Lung (tissue), 12 donors: ENCODE results near the gene IRF5. TPM values are rescaled to one million over a fixed set of nuclear protein-coding genes. Genes with fewer than 3 reads are reported as not detected.

Experiments used
- ATAC-seq: fragments of 200-7000 bp; cut with Tn5 transposase; one replicate; pipeline ENCODE4 v1.9.1; 2020; ENCODE audit warnings: moderate number of reproducible peaks; ENCODE audit not compliant: insufficient read depth, low FRiP score
- DNase-seq, 3 donors: peaks; one replicate each; pipeline ENCODE4 v3.0.0-alpha.2; 2013 to 2017
- H3K27ac ChIP-seq, 2 donors: one replicate each; pipeline ENCODE4 v1.5.1; 2013; ENCODE audit warnings: mild to moderate bottlenecking in 2 of 2, moderate library complexity in 2 of 2, control low read depth in 1 of 2, inconsistent platforms in 1 of 2, low read depth in 1 of 2, low read length in 1 of 2
- H3K27me3 ChIP-seq, 3 donors: one replicate each; pipeline ENCODE4 v1.5.1; 2013; ENCODE audit warnings: low read length in 2 of 3; ENCODE audit not compliant: control insufficient read depth in 3 of 3, insufficient read depth in 3 of 3
- H3K36me3 ChIP-seq, 4 donors: one replicate each; pipeline ENCODE4 v1.5.1; 2013; ENCODE audit warnings: low read length in 4 of 4, mild to moderate bottlenecking in 1 of 4, moderate library complexity in 1 of 4; ENCODE audit not compliant: control insufficient read depth in 4 of 4, insufficient read depth in 4 of 4
- H3K4me1 ChIP-seq, 5 donors: one replicate each; pipeline ENCODE4 v1.5.1; 2013; ENCODE audit warnings: low read length in 5 of 5, mild to moderate bottlenecking in 2 of 5, moderate library complexity in 1 of 5; ENCODE audit not compliant: control insufficient read depth in 5 of 5, insufficient read depth in 5 of 5
- H3K4me3 ChIP-seq: one replicate; pipeline ENCODE4 v1.5.1; 2013; ENCODE audit warnings: mild to moderate bottlenecking, control low read depth, moderate library complexity
- H3K9ac ChIP-seq, 2 donors: one replicate each; pipeline ENCODE4 v1.5.1; 2013; ENCODE audit warnings: low read length in 2 of 2, control low read depth in 1 of 2; ENCODE audit not compliant: insufficient read depth in 1 of 2
- H3K9me3 ChIP-seq, 4 donors: one replicate each; pipeline ENCODE4 v1.5.1; 2013; ENCODE audit warnings: low read length in 3 of 4, mild to moderate bottlenecking in 1 of 4, moderate library complexity in 1 of 4; ENCODE audit not compliant: control insufficient read depth in 4 of 4, insufficient read depth in 3 of 4
- CTCF ChIP-seq: IDR thresholded peaks from 2 replicates; pipeline ENCODE4 v1.5.1; 2012; ENCODE audit warnings: mild to moderate bottlenecking; ENCODE audit errors: control extremely low read depth, extremely low read depth
- WGBS, 2 donors: extraction: QIAGEN DNeasy Blood & Tissue Kit; methylation state at CpG; one replicate each; pipeline ENCODE4 v1.1.7; 2013; 5-methylcytosine and 5-hydroxymethylcytosine counted together
- polyA plus RNA-seq, 2 donors: library from polyadenylated mRNA; stranded (reverse); fragments of 200-250 nt; gene quantifications; one replicate each; pipeline ENCODE4 v1.2.1, GENCODE V29; 2013
- total RNA-seq, 2 donors: library from RNA; depleted of rRNA in 1 of 2; stranded (reverse); fragments of >200 nt in 1 of 2; gene quantifications; one replicate each; pipeline ENCODE4 v1.2.1, GENCODE V29; 2014 to 2021
- donor health status: control.
- donor health status: control.
- donor health status: Bipolar disorder and iron deficiency.
- donor health status: healthy.
- donor health status: DM: yes; HTN: yes; CAD: no.

IRF5 gene
- total and polyA plus RNA-seq, 4 donors, result 6.0 to 34.1 (median 24.2) TPM

GRCh38 chr7:128915271-128915819 lies 22.4 kb upstream of the IRF5 start:
- no peak for ATAC-seq
- H3K4me1 ChIP-seq, result peaks cover 0 to 20% (median 2%) of the 10 kb centered on the region in 5 donors
- no peaks in the 10 kb centered on the region for H3K36me3 ChIP-seq
- no peak overlapping the region for H3K27ac ChIP-seq
- H3K27me3 ChIP-seq, result peaks cover 5 to 41% (median 21%) of the 10 kb centered on the region in 3 donors
- H3K9ac ChIP-seq, result no peak overlapping the region
- DNase-seq, result no peak
- peaks cover 0 to 14% (median 0%) of the 10 kb centered on the region in 4 donors for H3K9me3 ChIP-seq
- H3K4me3 ChIP-seq, result no peak overlapping the region
- 2 to 4% methylated on average over 27 to 34 of the region's 34 CpGs for WGBS, 2 donors
- TF ChIP-seq CTCF, result no peak

DNA sequence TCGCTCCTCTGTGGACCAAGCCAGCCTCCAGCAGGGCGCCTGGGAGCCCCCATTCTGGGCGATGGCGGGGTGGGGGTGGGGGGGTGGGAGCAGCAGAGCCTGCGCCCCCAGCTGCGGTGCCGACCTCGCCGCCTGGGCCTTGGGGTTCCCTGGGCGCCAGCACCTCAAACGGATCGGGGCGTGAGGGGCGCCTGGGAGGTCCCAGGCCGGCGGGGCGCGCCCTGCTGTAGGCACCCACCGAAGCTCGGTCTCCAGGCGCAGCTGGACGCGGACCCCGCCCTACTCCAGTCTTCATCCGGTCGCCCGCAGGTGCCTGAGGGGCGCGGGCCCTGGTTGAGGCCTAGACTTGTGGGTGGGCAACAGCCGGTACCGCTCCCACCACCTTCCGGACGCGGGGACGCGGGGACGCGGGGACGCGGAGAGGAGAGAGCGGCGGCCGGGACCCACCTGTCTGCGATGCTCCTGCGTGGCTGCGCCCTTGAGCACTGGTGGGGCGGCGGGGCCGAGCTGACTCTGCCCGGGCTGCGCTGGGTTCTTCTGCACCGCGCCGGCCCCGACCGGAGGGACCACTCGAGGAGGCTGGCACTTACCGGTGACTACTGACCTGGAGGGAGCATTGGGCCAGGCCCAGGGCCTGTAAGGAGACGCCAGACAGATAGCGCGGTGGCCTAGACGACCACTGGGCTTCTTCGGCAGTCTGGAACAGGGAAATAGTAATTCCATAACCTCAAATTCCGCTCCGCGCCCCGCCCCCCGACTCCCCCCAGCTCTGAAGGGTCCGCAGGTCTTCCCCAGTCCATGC lies 21.7 kb upstream of the IRF5 start:
- no peak overlapping the region for H3K9ac ChIP-seq
- 24 to 31% methylated on average over 59 to 69 of the region's 69 CpGs for WGBS, 2 donors
- no peak overlapping the region for H3K4me3 ChIP-seq
- peaks cover 0 to 14% (median 0%) of the 10 kb centered on the region in 4 donors for H3K9me3 ChIP-seq
- DNase-seq, result no peak
- no peak overlapping the region for H3K27ac ChIP-seq
- no peak for TF ChIP-seq CTCF
- H3K4me1 ChIP-seq, result peaks cover 0 to 18% (median under 1%) of the 10 kb centered on the region in 5 donors
- H3K36me3 ChIP-seq, result no peaks in the 10 kb centered on the region
- H3K27me3 ChIP-seq, result peaks cover 5 to 41% (median 27%) of the 10 kb centered on the region in 3 donors
- no peak for ATAC-seq

- ATAC-seq (no peak), DNase-seq (no peak)
- H3K27me3 ChIP-seq, result peaks cover 5 to 41% (median 27%) of the 10 kb centered on the region in 3 donors
- peaks cover 0 to 13% (median 0%) of the 10 kb centered on the region in 5 donors for H3K4me1 ChIP-seq
- 94 to 97% methylated on average over 7 of the region's 7 CpGs for WGBS, 2 donors
- no peak overlapping the region for H3K9ac ChIP-seq
- no peak for TF ChIP-seq CTCF
- no peaks in the 10 kb centered on the region for H3K36me3 ChIP-seq
- no peak overlapping the region for H3K27ac ChIP-seq
- H3K9me3 ChIP-seq, result peaks cover 0 to 14% (median 0%) of the 10 kb centered on the region in 4 donors
- no peak overlapping the region for H3K4me3 ChIP-seq
These were observed 21.1 kb upstream of the IRF5 start for GRCh38 chr7:128916643-128916915.
